Measurements from ENCODE around the gene FANCC.
"Not testable (repeated sequence)": the region's sequence is repeated elsewhere in the genome, so short reads cannot be mapped to it uniquely, and the experiment has no call there.

Gene FANCC

DNA sequence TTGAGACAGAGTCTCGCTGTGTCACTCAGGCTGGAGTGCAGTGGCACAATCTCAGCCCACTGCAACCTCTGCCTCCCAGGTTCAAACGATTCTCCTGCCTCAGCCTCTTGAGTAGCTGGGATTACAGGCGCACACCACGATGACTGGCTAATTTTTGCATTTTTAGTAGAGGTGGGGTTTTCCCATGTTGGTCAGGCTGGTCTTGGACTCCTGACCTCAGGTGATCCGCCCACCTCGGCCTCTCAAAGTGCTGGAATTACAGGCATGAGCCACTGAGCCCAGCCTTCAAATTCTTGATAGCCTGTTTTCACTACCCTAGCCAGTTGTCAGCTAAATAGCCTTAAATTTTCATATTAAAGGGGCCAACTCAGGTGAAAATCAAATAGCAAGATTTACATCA, 11.6 kb upstream of the FANCC start:
- DNase-seq (ENCODE audit: low spot score) = not testable (repeated sequence)

DNA sequence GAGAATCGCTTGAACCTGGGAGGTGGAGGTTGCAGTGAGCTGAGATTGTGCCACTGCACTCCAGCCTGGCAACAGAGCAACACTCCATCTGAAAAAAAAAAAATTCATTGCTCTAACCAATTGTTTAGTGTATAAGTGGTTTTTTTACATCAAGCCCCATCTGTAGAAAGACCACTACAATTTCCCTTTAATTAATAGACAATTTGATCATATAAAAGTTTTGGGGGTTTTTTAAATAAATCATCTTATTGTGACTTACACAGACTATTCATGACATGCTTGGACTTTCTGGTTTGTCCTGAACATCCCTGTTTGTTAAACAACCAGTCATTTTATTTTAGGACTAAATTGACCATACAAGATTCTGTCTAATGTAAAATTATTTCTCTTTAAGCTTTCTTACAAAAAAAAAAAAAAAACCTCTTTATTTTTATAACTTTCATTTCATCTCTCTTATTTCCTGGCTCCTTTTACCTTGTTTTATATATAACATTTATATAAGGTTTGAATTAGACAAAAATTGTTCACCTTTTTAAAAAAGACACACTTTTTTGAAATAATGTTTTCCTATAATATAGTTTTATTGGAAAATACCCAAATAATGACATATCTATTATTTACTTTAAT, 9.8 kb upstream of the FANCC start:
- DNase-seq (ENCODE audit: low spot score) = no peak

DNA sequence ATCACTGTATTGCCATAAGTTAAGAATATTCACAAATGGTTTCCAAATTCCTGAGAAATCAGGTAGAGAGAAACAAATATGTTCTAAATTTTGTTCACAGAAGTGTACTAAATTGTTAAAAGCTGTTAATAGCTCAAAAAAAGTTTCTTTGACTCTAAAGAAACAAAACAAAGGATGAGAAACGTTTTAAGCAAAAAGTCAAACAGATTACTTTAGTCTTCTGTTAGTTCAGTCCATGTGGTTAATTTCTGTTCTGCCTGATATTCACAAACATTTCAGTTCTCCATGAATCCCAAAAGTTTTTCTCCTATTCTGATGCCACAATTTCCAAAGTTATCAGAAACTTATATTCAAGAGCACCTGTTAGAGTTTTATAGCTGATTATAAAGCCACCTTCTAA, 7.7 kb upstream of the FANCC start:
- DNase-seq (ENCODE audit: low spot score) = no peak

DNA sequence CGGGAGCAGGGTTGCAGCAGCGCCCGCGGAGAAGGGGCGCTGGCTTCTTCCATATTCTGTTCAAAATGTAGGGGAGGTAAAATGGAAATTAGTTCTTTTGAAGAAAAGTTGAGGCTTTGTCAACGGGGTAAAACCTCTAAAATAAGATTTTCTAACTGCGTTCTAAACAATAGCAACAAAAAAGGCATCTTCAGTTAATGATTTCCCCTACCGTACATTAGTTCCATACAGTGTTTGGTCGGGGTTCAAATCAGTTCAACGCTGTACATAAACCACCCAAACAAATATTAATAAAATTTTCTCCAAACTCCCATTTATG, 343 bp upstream of the FANCC start:
- no peak for DNase-seq (ENCODE audit: low spot score)

DNA sequence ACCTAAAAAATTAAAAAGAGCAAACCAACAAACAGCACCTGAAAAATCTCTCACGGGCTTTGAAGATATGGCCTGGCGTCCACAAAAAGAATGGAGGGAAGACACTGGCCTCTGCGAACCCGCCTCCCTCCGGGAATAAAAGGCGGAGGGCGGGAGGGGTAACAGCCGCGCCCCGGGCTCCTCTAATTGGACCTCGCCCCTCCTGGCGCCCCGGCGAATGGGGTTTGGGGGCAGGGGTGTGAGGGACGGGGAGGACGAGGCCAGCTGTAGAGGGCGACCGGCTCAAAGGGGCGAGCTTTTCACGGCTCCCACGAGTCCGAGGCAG, 753 bp downstream of the FANCC start:
- DNase-seq (ENCODE audit: low spot score) = peak; percentile 22

DNA sequence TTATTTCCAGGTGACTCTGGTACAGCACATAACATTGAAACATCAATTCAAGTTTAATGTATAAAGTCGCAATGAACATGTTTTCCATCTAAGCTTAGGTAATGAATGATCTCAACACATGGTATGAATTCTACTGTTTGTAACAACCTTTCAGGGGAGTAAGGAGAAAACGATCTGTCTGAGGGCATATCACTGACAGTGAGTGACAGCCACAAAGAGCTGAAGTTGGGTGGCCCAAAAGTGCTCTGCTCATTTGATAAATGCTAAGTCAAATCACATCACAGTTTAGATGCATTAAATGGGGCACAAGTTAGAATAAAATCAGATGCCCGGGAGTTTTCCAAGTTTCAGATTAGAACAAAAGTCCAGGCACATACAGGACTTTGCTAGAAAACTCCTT, 1.2 kb downstream of the FANCC start:
- DNase-seq (ENCODE audit: low spot score) = no peak

DNA sequence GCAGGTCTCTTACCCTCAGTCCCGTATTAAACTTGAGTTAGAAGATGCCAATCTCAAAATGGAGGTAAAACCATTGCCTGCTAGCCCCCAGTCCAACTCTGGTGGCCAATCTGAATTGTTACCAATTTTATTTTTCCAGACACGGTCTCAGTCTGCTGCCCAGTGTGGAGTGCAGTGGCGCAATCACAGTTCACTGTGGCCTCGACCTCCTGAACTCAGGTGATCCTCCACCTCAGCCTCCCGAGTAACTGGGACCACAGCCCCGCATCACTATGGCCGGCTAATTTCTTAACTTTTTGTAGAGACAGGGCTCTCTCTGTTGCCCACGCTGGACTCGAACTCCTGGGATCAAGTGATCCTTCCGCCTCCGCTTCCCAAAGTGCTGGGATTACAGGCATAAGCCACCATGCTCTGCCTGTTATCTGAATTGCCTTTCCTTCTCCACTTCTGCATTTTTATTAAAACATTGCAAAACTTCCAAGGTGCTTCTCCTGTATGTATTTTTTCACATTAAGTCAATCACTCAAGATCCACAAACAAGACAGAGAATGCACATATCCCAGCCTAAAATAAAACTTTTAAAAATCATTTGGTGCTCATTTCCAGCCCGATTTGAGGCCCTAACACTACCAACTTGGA, 2.3 kb downstream of the FANCC start:
- DNase-seq (ENCODE audit: low spot score) = no peak

DNA sequence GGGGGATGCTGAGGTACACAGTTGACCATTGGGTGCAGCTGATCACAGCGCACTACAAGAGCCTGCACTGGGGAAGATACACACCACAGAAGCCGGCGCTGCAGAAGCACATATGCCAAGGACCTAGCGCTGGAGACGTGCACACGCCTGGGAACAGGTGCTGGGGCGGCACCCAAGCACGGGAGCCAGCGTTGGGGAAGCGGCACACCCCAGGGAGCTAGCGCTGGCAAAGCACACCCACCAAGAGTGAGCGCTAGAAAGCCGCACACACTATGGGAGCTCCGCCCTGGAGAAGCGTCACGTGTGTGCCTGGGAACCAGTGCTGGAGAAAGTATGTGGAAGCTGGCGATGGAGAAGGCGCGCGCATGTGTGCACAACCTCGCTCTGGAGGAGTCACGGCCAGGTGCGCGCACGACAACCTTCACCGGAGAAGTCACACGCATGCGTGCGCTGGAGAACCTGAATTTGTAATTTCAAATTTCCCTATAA, 4.5 kb downstream of the FANCC start:
- DNase-seq (ENCODE audit: low spot score) = no peak

DNA sequence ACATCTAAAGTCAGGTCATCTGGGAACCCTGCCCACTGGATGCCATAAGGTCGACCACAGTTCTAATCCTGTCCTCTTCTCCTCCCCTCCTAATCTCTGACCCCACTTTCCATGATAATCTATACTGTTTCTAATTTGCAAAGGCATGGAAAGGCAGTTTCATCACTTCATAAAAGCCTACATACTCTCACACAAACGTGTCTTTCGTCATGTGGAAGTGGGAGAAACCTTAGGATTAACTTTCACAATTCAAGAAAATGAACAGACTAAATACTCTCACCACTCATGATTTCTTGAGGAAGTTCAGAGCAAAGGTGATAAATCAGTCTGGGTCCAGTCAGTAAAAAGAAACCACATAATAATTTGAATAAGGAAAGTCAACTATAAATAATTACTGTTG, 5.5 kb downstream of the FANCC start:
- DNase-seq (ENCODE audit: low spot score) = no peak

DNA sequence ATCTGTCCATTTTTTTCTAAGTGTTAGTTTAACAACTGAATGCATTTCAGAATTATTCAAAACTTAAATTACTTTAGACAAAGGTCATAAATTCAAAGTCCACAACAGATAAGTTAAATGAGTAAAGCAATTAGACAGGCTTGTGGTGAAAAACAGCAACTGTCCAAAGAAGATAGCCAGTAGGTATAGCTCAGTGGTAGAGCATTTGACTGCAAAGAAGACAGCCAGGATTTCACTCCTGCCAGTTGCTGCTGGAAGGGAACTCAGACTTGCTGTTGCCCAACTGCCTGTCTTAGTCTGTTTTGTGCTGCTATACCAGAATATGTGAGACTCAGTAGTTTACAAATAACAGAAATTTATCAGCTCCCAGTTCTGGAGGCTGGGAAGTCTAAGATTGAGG, 10.0 kb downstream of the FANCC start:
- no peak for DNase-seq (ENCODE audit: low spot score)

DNA sequence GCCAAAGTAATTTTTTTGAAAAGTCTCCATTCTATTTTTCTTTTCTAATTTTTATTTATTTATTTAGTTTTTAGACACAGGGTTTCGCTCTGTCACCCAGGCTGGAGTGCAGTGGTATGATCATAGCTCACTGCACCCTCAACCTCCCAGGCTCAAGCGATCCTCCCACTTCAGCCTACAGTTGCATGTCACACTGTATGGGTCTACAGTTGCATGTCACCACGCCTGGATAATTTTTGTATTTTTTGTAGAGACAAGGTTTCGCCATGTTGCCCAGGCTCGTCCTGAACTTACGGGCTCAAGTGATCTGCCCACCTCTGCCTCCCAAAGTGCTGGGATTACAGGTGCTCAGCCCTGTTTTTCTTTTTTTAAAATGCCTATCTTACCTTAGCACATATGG, 10.7 kb downstream of the FANCC start:
- DNase-seq (ENCODE audit: low spot score) = no peak

DNA sequence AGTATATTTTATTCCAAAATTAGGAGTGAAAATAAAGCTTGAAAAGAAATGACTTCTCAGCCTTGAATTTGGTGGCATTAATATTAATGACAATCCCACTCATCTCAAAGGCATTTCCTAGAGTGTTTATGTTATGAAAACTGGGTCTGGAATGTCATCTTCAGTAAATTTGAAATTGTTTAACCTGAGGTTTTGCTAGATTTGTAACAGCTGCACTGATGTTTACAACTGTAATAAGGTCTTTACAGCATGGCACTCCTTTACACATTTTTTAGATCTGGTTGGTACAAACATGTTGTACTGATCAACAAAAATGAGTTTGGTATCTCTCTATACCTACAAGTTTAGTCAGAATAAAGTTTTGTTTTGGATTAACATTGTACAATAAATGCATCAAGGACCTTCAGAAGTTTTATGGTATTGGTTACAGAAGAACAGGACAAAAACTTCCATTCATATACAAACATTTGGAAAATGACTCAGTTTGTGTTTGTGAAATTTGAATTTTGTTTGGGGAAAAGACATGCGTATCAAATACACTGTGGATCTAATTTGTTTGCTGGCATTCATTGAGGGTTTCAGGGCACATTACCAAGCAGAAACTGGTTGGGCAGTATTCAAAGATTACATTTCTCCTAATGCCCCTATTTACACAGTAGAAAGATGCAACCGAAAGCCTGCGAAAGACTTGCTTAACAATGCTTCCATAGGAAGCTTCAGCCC, 11.6 kb downstream of the FANCC start:
- no peak for DNase-seq (ENCODE audit: low spot score)

DNA sequence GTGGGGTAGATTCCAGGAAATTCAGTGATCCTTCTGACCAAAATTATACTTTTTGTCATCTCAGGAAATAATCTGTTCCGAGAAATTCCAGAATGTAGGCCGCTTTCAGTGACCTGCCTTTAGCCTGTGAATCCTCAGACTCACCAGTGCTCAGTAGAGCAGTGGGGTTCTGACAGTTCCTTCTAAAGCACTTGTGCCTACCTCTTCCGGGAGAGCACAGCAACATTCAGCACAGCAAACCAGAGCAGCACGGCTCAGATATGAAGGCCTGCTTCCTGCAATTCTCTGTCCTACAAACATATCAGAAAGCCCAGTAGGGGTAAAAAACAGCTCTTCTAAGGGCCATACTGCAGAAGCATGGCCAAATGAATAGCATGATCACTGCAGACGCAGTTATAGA, 15.0 kb downstream of the FANCC start:
- DNase-seq (ENCODE audit: low spot score) = no peak

DNA sequence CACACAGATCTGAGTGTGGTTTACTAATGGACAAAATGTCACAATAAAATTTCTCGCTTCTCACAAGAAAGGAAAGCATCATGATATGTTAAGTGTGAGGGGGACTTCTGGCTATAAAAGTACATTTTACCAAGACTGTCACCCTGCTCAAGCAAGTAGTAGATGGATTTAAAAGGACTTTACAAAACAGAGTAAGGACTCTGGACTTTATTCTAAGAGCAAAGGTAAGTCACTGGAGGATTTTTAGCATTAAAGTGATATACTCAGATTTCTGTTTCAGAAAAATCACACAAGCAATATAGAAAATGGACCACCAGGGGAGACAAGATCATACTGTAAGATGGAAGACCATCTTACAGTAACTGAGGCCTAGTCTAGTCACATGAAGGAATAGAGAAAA, 19.7 kb downstream of the FANCC start:
- DNase-seq (ENCODE audit: low spot score) = no peak

DNA sequence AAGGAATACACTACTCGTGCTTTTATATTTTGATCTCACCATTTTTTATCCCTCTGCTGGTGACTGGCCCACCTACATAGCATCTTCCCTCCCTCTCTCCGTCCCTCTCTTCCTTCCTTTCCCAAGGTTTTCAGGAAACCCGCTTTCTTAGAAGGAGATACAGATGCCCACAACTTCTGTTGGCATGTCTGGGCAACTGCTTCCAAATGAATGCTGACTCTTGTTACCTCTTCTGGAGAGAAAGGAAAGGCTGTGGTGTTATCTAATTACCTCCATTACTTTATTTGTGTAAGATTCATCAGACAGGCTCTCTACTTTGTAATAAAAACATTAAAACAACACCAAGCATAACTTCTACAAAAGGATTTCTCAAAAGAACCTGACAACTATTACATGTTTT, 20.2 kb downstream of the FANCC start:
- no peak for DNase-seq (ENCODE audit: low spot score)

DNA sequence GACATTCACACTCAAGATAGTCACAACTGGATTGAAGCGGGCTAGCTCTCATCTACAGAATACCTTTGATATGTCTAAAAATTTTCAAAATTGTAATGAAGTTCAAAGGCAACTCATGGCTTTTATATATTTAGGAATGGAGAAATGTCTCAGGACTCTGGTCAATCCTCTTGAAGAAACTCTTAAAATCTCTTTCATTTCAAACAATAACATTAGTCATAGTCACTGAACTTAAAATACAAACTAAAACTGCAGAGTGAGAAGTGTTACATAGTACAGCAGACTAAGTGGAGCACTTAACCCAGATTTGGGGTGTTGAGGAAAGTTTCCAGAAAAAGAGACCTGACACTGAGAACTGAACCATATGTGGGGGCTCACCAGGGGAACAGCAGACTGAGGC, 20.7 kb downstream of the FANCC start:
- DNase-seq (ENCODE audit: low spot score) = no peak

DNA sequence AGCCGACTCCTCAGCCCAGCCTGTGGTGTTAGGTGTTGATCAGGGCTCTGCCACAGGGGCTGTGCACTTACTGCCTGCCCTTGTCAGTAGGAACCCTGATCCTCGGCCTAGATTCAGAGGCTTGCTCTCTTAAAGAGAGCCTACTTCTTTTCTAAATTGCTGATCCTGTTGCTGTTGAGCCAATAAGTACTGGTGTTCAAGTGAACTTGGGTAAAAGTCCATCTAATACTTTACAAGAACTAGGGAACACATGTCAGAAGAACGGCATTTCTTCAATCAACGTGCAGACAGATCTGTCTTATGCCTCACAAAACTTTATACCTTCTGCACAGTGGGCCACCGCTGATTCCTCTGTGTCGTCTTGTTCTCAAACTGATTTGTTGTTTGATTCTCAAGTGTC, 24.2 kb downstream of the FANCC start:
- DNase-seq (ENCODE audit: low spot score) = not testable (repeated sequence)

DNA sequence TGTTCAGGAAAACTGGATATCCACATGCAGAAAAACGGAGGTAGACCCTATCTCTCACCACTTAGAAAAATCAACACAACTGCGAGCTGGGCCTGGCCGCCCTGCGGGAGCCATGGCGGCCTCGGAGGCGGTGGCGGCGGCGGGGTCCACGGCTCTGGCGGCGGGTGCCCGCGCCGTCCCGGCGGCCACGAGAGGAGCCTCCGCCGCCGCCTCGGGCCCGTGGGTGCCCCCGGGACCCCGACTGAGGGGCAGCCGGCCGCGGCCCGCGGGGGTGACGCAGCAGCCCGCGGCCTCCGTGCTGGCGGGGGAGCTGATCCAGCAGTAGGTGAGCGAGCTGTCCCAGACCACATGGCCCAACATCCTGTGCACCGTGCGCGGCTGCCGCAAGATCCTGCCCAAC, 25.3 kb downstream of the FANCC start:
- DNase-seq (ENCODE audit: low spot score) = no peak

DNA sequence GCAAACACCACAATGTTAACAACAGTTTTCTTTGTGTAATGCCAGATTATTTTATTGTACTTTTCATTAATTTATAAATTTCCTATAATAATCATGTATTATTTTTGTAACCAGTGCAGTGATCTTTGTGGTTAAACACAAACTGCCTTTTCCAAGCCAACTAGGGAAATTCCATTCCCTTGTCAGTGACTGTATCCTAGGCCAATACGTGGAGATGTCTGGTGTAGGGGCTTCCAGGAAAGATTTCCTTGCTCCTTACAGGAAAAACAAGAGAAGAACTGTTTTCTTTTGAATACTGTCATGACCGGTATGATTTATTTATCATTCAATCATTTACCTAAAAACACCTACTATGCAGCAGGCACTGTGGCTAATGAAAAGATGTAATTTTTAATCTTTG, 31.4 kb downstream of the FANCC start:
- no peak for DNase-seq (ENCODE audit: low spot score)

DNA sequence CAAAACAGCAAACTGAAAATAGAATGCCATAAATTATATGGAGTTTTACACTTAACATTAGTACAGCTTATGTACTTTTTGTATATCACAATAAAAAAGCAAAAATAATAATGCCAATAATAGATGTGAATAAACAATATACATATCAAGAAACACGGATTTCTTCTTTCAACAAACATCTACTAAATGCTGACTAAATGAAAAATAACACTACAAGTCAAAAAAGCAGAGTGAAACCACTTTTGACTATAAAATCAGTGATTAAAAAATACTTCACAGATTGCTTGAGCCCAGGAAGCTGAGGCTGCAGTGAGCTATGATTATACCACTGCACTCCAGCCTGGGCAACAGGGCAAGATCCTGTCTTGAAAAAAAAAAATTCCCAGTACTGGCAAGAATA, 32.2 kb downstream of the FANCC start:
- no peak for DNase-seq (ENCODE audit: low spot score)

DNA sequence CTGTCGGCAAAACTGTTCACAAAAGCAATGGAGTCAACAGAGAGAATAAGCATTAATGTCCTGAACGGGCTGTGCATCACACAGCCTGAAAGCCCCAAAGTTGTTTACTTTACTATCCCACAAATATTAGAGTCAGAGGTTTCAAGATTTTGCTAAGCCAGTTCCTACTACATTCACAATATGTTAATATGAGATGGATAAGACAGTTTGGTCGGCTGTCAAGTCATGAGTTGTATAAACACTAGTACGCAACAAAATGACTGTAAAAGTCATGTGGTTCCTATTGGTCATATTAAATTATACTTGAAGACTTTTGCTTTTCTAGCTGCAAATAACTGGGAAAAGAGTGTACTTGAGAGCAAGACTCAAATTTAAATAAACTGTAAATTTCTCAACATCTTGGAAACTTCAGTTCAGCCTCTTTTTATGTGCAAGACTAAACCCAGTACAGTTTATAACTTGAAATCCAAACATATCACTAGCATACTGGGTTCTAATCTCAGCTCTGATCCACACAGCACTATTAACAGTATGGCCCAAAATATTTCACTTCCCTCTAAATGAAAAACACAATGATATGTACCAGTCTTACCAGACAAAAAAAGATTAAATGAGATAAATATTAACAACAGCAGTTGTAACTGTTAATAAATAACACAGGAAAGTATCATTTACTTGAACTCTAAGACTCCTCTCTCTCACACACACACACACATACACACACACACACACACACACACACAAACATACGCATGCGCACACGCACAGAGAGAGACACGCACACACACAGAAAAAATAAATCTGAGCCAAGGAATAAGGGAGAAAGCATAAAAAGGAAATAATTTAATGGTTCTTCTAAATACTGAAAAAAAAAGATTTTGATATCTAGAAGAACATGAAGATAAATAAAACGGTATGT, 33.1 kb downstream of the FANCC start:
- DNase-seq (ENCODE audit: low spot score) = no peak

DNA sequence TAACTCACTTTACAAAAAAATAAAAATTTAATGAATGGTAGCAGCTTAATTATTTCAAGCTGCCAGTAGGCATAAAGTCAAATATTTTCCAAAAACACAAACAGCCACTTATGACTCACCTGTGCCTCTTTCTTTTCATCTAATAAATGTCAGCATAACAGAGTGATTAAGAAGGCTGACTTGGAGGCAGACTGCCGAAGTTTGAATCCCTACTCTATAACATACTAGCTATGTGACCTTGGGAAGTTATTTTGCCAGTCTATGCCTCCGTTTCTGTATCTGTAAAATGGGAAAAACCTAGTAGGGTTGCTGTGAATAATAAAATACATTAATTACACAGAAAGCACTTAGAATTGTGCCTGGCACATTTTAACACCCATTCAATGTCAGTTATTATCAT, 33.8 kb downstream of the FANCC start:
- no peak for DNase-seq (ENCODE audit: low spot score)

DNA sequence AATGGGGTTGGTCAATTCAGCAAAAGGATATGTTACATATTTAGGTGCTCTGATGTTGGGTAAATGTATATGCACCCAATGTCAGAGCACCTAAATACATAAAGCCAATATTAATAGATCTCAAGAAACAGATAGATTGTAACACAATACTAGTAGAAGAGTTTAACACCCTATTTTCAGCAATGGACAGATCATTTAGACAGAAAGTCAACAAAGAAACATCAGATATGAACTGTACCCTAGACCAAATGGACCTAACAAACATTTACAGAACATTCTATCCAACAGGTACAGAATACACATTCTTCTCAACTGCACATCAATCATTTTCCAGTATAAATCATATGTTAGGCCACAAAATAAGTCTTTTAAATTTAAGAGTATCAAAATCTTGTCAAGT, 35.2 kb downstream of the FANCC start:
- DNase-seq (ENCODE audit: low spot score) = no peak

Data from globus pallidus (tissue), 1 donor.